Placental pericyte (primary cell): ENCODE results near the gene FBXL3. TPM values are rescaled to one million over a fixed set of nuclear protein-coding genes. Genes with fewer than 3 reads are reported as not detected.

Experiments
- total RNA-seq: library from RNA; depleted of rRNA; stranded (reverse); fragments of >200 nt; gene quantifications from 2 replicates; pipeline ENCODE4 v1.2.3, GENCODE V29; 2012

Gene FBXL3, protein sequence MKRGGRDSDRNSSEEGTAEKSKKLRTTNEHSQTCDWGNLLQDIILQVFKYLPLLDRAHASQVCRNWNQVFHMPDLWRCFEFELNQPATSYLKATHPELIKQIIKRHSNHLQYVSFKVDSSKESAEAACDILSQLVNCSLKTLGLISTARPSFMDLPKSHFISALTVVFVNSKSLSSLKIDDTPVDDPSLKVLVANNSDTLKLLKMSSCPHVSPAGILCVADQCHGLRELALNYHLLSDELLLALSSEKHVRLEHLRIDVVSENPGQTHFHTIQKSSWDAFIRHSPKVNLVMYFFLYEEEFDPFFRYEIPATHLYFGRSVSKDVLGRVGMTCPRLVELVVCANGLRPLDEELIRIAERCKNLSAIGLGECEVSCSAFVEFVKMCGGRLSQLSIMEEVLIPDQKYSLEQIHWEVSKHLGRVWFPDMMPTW
- 38.3 and 69.7 TPM in 2 replicates for total RNA-seq

DNA sequence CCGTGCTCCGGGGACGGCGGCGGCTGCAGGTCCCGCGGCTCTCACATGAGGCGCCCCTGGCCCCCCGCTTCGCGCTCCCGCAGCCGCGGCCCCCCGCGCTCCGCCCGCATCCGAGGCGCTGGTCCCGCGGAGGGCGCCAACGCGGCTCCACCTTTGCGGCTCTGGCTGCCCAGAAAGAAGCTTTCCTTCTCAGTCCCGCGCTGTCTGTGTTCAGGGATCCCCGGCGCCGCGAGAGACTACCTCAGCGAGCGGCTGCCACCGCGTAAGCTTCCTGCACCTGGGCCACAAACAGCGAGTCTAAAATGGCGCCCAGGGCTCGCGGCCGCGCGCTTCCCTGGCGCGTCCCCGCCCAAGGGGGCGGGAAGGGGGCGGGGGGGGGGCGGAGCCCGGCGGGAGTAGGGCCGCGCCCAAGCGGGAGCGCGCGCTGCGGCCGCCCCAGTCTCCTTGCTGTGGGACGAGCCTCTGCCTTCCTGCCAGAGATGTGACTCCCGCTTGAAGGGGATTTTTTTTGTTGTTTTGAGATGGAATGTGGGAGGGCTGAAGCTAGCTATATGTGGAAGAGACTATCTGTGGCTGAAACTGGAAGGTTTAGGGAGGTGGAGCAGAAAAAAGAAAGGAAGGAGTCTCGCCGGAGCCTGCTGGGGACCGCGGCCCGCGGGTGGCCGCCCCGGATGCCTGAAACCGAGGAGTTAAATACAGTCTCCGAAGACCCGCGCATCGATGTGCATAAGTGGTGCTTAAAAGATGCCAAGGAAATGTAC lies at the start of gene FBXL3:
TSS of gene FBXL3 (minus strand) at position 299 of the 761 bp plus-strand sequence. CDS start 5,299 bp downstream, outside the sequence.

DNA sequence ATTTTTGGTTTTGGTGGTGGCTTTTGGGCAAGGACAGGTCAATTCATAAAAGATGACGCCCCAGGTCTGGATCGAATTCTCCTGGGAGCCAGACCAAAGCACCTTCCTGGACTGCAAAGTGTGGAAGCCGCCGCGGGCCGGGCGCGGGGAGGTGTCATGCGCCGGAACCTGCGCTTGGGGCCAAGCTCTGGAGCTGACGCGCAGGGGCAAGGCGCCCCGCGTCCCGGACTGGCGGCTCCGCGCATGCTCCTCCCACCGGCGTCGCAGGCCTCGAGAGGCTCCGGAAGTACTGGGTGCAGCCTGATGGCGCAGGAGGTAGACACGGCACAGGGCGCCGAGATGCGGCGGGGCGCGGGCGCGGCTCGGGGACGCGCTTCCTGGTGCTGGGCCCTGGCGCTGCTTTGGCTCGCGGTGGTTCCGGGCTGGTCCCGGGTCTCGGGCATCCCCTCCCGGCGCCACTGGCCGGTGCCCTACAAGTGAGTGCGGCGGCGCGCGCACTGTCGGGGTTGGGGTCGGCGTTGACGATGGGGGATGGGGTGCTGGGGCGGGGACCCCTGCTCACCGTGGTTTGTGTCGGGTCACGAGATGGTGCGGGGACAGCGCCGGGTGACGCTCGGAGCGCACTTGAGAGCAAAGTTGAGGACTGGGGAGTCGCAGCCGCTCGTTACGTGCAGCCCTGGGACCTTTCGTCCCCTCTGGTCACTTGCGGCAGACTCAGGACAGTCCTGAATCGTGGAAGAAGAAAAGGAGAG lies 35.0 kb downstream of the FBXL3 start, which contains the start of gene CLN5:
TSS of gene CLN5 (plus strand) at position 286 of the 752 bp plus-strand sequence. CDS start at position 304, 18 bp downstream.

Other genes with a start within 250 kb of the FBXL3 start
- 11.2 and 79.5 TPM in 2 replicates for gene KCTD12, start 140.8 kb downstream of the FBXL3 start, total RNA-seq
- gene ACOD1, start 78.6 kb downstream of the FBXL3 start, total RNA-seq, result not detected in 2 replicates
- gene CLN5, start 35.1 kb downstream of the FBXL3 start, total RNA-seq, result 24.5 and 27.8 TPM in 2 replicates